ENCODE results near the gene SVBP.
A peak's percentile ranks its signal among the peaks of the same experiment; 100 is the strongest.
"Not testable (repeated sequence)": the region's sequence is repeated elsewhere in the genome, so short reads cannot be mapped to it uniquely, and the experiment has no call there.

SVBP gene

GRCh38 chr1:42816585-42817439 lies at the start of gene SVBP, which contains the start of gene ERMAP:
SVBP (minus strand) TSS chr1:42817397; CDS start chr1:42816544, 853 bp downstream.
ERMAP (plus strand) TSS chr1:42817122; CDS start chr1:42830449, 13,327 bp downstream.
- DNase-seq, result peak; percentile 91 to 93

- DNase-seq, result no peak
These were observed 49.4 kb upstream of the SVBP start for GRCh38 chr1:42866549-42866948.

- DNase-seq, result no peak
These were observed 43.8 kb upstream of the SVBP start for GRCh38 chr1:42861014-42861399.

GRCh38 chr1:42860339-42861013 lies 43.3 kb upstream of the SVBP start:
- DNase-seq, result no peak

- DNase-seq, result not testable (repeated sequence)
These were observed 42.2 kb upstream of the SVBP start for GRCh38 chr1:42859366-42859765.

- DNase-seq, result not testable (repeated sequence)
These were observed 39.4 kb upstream of the SVBP start for GRCh38 chr1:42856554-42856953.

GRCh38 chr1:42853116-42853884 lies 36.1 kb upstream of the SVBP start:
- no peak for DNase-seq

GRCh38 chr1:42852608-42852980 lies 35.4 kb upstream of the SVBP start:
- no peak for DNase-seq

GRCh38 chr1:42851960-42852607 lies 34.9 kb upstream of the SVBP start:
- DNase-seq, result no peak

- DNase-seq, result no peak
These were observed 34.2 kb upstream of the SVBP start for GRCh38 chr1:42851420-42851819.

GRCh38 chr1:42849944-42850343 lies 32.7 kb upstream of the SVBP start:
- no peak for DNase-seq

GRCh38 chr1:42848823-42849537 lies 31.8 kb upstream of the SVBP start:
- DNase-seq, result no peak

- DNase-seq, result no peak
These were observed 30.7 kb upstream of the SVBP start for GRCh38 chr1:42847721-42848460.

GRCh38 chr1:42847111-42847595 lies 30.0 kb upstream of the SVBP start:
- DNase-seq, result no peak

GRCh38 chr1:42846257-42847110 lies 29.3 kb upstream of the SVBP start, which contains the start of gene ZNF691:
ZNF691 (plus strand) TSS chr1:42846613; CDS start chr1:42849659, 3,046 bp downstream.
- DNase-seq, result peak; percentile 92 to 98

GRCh38 chr1:42845866-42846256 lies 28.7 kb upstream of the SVBP start:
- DNase-seq, result no peak

- DNase-seq, result no peak
These were observed 28.0 kb upstream of the SVBP start for GRCh38 chr1:42845193-42845592.

GRCh38 chr1:42844592-42845140 lies 27.5 kb upstream of the SVBP start:
- DNase-seq, result no peak

- no peak for DNase-seq
These were observed 24.4 kb upstream of the SVBP start for GRCh38 chr1:42841440-42842147.

All from hippocampal formation (tissue), 2 donors.